ENCODE data around the gene SH3D21.

DNA sequence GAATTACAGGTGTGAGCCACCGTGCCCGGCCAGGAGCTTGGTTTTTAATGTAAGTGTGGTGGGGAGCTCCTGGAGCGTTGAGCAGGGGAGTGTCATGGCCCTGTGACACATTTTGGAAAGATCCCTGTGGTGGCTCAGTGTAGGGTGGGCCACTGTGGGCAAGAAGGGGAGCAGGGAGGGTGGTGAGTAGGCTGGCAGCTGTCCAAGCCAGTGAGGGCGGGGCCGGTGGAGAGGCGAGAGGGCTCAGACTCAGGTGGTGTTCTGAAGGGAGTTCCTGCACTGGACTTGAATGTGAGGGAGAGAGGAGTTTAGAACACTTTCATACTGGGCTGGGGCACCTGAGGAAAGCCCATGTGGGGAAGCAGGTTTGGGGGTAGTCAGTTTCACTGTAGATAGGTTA is 20.3 kb downstream of the SH3D21 start:
- TF ChIP-seq, protein P1, sequence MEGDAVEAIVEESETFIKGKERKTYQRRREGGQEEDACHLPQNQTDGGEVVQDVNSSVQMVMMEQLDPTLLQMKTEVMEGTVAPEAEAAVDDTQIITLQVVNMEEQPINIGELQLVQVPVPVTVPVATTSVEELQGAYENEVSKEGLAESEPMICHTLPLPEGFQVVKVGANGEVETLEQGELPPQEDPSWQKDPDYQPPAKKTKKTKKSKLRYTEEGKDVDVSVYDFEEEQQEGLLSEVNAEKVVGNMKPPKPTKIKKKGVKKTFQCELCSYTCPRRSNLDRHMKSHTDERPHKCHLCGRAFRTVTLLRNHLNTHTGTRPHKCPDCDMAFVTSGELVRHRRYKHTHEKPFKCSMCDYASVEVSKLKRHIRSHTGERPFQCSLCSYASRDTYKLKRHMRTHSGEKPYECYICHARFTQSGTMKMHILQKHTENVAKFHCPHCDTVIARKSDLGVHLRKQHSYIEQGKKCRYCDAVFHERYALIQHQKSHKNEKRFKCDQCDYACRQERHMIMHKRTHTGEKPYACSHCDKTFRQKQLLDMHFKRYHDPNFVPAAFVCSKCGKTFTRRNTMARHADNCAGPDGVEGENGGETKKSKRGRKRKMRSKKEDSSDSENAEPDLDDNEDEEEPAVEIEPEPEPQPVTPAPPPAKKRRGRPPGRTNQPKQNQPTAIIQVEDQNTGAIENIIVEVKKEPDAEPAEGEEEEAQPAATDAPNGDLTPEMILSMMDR (IDR thresholded peaks at IDR 0.05), result no peak
- no peak for TF ChIP-seq ZFX (IDR thresholded peaks at IDR 0.05; ENCODE audit: borderline replicate concordance)

All from 22Rv1 (cell line).